Parathyroid adenoma (tissue), 2 donors: ENCODE results near the gene ADORA2A.

ENCODE experiments used
- H2AFZ ChIP-seq: fragments of 300-600 bp; sonication (generic); one replicate; pipeline ENCODE4 v1.7.0; 2017; ENCODE audit warnings: antibody characterized with exemption, mild to moderate bottlenecking
- H3K27ac ChIP-seq: fragments of 300-600 bp; sonication (generic); one replicate; pipeline ENCODE4 v1.7.0; 2017
- H3K27me3 ChIP-seq: fragments of 300-600 bp; sonication (generic); one replicate; pipeline ENCODE4 v1.7.0; 2017; ENCODE audit warnings: low read length; ENCODE audit not compliant: control insufficient read depth, insufficient read depth
- H3K36me3 ChIP-seq: fragments of 300-600 bp; sonication (generic); one replicate; pipeline ENCODE4 v1.7.0; 2017; ENCODE audit warnings: low read length; ENCODE audit not compliant: control insufficient read depth, insufficient read depth
- H3K4me1 ChIP-seq: fragments of 300-600 bp; sonication (generic); one replicate; pipeline ENCODE4 v1.7.0; 2017; ENCODE audit warnings: control low read depth
- H3K4me2 ChIP-seq: fragments of 300-600 bp; sonication (generic); one replicate; pipeline ENCODE4 v1.7.0; 2017; ENCODE audit warnings: low read length
- H3K4me3 ChIP-seq: fragments of 300-600 bp; sonication (generic); one replicate; pipeline ENCODE4 v1.7.0; 2017; ENCODE audit warnings: low read depth, low read length
- H3K79me2 ChIP-seq: fragments of 300-600 bp; sonication (generic); one replicate; pipeline ENCODE4 v1.7.0; 2017; ENCODE audit warnings: control low read depth
- H3K9ac ChIP-seq: fragments of 300-600 bp; sonication (generic); one replicate; pipeline ENCODE4 v1.7.0; 2017; ENCODE audit warnings: mild to moderate bottlenecking
- H3K9me3 ChIP-seq: fragments of 300-600 bp; sonication (generic); one replicate; pipeline ENCODE4 v1.7.0; 2017; ENCODE audit warnings: low read length; ENCODE audit not compliant: control insufficient read depth
- TF ChIP-seq, protein P1 (sequence below): fragments of 300-600 bp; sonication (generic); IDR thresholded peaks from one replicate; pipeline ENCODE4 v1.7.0; 2017; ENCODE audit warnings: antibody characterized with exemption, mild to moderate bottlenecking
- donor health status: primary hyperparathyroidism.

The ADORA2A gene

DNA sequence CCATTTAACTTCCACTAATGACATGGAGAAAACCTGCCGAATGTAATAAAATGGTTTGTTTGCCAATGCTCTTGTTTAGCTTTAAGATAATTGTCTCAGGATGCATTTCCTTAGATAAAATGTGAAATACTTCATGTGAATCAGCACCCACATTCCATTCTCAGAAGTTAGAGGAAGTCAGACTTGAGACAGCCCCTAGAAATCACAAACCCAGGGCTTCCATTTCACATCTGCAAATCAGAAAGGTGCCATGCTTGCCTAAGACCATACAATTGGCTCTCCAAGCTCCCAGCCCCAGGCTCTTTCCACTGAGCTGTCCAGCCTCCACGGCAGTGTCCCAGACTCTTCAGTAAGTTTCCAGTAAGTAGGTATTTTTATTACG lies 35.6 kb upstream of the ADORA2A start:
- H3K9me3 ChIP-seq: no peaks in the 10 kb centered on the region
- H3K27me3 ChIP-seq: no peaks in the 10 kb centered on the region
- H3K4me3 ChIP-seq: no peak overlapping the region
- H3K4me1 ChIP-seq: no peaks in the 10 kb centered on the region
- no peaks in the 10 kb centered on the region for H3K36me3 ChIP-seq
- H3K27ac ChIP-seq: peak overlapping the region; percentile 24
- TF ChIP-seq, protein P1, sequence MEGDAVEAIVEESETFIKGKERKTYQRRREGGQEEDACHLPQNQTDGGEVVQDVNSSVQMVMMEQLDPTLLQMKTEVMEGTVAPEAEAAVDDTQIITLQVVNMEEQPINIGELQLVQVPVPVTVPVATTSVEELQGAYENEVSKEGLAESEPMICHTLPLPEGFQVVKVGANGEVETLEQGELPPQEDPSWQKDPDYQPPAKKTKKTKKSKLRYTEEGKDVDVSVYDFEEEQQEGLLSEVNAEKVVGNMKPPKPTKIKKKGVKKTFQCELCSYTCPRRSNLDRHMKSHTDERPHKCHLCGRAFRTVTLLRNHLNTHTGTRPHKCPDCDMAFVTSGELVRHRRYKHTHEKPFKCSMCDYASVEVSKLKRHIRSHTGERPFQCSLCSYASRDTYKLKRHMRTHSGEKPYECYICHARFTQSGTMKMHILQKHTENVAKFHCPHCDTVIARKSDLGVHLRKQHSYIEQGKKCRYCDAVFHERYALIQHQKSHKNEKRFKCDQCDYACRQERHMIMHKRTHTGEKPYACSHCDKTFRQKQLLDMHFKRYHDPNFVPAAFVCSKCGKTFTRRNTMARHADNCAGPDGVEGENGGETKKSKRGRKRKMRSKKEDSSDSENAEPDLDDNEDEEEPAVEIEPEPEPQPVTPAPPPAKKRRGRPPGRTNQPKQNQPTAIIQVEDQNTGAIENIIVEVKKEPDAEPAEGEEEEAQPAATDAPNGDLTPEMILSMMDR: no peak
- H3K4me2 ChIP-seq: no peak overlapping the region
- H3K79me2 ChIP-seq: no peaks in the 10 kb centered on the region
- H3K9ac ChIP-seq: no peak overlapping the region
- H2AFZ ChIP-seq: no peak overlapping the region

DNA sequence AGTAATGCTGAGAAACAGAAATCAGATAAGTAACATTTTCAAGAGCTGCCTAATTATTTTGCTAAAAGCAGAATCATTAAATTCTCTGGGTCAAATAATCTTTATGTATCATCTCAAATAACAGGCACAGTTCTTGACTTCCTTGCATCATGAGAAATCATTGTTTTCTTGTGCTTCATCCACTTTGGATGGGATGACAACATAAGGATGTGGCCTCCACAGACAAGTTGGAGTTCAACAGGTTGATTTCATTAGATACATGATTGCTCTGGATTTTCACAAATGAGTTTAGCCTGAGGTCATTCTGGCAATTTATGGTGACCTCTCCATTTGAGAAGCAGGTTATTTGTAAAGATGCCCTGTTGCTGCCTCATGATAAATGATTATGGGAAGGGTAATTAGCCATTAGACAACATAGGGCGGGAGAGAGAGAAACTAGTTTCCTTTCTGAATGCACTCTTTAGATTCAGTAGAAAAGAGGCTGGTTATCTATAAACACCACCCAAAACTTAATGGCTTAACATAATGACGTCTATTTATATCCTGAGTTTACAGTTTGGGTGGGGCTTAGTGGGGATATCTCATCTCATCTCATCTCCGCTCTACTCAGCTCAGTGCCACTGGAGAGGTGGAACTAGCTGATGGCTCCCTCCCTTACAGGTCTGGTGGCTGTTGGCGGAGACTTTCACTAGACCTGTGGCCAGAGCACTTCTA lies 35.0 kb upstream of the ADORA2A start:
- no peaks in the 10 kb centered on the region for H3K9me3 ChIP-seq
- H3K4me2 ChIP-seq: no peak overlapping the region
- TF ChIP-seq, protein P1: no peak
- H3K4me1 ChIP-seq: no peaks in the 10 kb centered on the region
- no peak overlapping the region for H2AFZ ChIP-seq
- no peak overlapping the region for H3K9ac ChIP-seq
- no peaks in the 10 kb centered on the region for H3K27me3 ChIP-seq
- H3K79me2 ChIP-seq: no peaks in the 10 kb centered on the region
- H3K4me3 ChIP-seq: no peak overlapping the region
- no peaks in the 10 kb centered on the region for H3K36me3 ChIP-seq
- H3K27ac ChIP-seq: peak overlapping the region; percentile 24

DNA sequence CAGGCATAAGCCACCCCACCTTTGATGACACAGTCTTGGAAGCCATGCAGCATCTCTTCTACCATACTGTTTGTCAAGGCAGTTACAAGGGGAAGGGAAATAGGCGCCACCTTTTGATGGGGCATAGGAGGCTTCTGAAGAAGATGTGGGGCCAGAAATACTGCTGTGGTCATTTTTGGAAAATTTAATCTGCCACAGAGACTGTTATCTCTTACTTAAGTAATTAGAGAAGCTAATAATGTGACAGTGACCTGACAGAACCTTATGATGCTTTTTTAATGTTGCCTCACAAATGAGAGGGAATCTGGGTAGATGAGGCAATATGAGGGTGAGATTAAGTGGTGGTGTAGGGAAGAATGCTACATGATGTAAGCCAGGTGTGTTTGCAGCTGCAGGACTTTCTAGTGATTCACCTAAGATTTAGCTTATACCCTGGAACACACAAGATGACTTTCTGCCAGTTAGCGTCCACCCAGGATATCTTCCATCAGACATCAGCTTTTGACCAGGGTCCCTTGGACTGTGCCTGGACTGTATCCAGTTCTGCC lies 34.3 kb upstream of the ADORA2A start:
- no peaks in the 10 kb centered on the region for H3K36me3 ChIP-seq
- H2AFZ ChIP-seq: no peak overlapping the region
- no peak overlapping the region for H3K4me2 ChIP-seq
- TF ChIP-seq, protein P1: no peak
- no peak overlapping the region for H3K4me3 ChIP-seq
- no peak overlapping the region for H3K9ac ChIP-seq
- H3K4me1 ChIP-seq: no peaks in the 10 kb centered on the region
- no peak overlapping the region for H3K27ac ChIP-seq
- H3K9me3 ChIP-seq: no peaks in the 10 kb centered on the region
- no peaks in the 10 kb centered on the region for H3K79me2 ChIP-seq
- H3K27me3 ChIP-seq: no peaks in the 10 kb centered on the region

DNA sequence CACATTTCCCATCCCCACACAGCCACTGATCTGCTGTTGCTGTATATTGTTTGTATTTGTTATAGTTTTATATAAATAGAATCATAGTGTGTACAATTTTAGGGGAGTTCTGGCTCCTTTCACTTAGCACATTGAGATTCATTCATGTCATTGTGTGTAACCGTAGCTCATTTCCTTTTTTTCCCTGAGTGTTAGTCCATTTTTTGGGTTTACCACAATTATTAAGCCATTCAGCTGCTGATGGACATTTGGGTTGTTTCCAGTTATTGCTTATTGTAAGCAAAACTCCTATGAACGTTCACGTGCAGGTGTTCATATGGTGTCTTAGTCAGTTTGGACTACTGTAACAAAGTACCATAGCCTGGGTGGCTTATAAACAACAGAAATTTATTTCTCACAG lies 33.6 kb upstream of the ADORA2A start:
- Histone ChIP-seq H3K9ac (no peak overlapping the region), H3K36me3 (no peaks in the 10 kb centered on the region), H3K27me3 (no peaks in the 10 kb centered on the region), H3K9me3 (no peaks in the 10 kb centered on the region), H3K4me2 (no peak overlapping the region), H3K4me3 (no peak overlapping the region), H3K4me1 (no peaks in the 10 kb centered on the region), H3K79me2 (no peaks in the 10 kb centered on the region), H2AFZ (no peak overlapping the region), H3K27ac (no peak overlapping the region)
- TF ChIP-seq, protein P1: no peak

DNA sequence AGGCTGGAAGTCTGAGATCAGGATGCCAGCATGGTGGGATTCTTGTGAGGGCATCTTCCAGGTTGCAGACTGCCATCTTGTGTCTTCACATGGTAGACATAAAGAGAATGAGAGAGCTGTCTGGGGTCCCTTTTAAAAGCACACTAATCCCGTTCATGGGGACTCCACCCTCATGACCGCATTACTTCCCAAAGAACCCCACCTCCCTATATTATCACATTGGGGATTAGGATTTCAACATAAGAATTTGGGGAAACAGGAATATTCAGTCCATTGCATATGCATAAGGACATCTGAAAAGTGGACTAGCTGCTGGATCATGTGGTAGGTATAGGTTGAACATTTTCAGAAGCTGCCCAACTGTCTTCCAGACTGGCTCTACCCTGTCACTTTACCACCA lies 33.1 kb upstream of the ADORA2A start:
- Histone ChIP-seq H3K79me2 (no peaks in the 10 kb centered on the region), H3K4me2 (no peak overlapping the region), H2AFZ (no peak overlapping the region), H3K9me3 (no peaks in the 10 kb centered on the region), H3K9ac (no peak overlapping the region), H3K36me3 (no peaks in the 10 kb centered on the region), H3K27me3 (no peaks in the 10 kb centered on the region), H3K4me3 (no peak overlapping the region), H3K4me1 (no peaks in the 10 kb centered on the region), H3K27ac (no peak overlapping the region)
- TF ChIP-seq, protein P1: no peak
